Measurements from ENCODE around the gene SENP3.

GRCh38 chr17:7572338-7572587, 10.5 kb downstream of the SENP3 start:
- TF ChIP-seq GATA2 (IDR thresholded peaks at IDR 0.05; ENCODE audit: low read depth, low read length) (no peak), GATA3 (IDR thresholded peaks at IDR 0.05; ENCODE audit: low read depth, low read length) (no peak)
